NCI-H1092 treated with DMSO at 0.1 percent for 48 hours (cell line): ENCODE measurements around the gene COMMD9.

Experiments used
- DNase-seq: peaks from one replicate; lab custom pipeline; 2025; lab: John Stamatoyannopoulos, UW

Gene COMMD9

GRCh38 chr11:36222831-36223635, 66.2 kb downstream of the COMMD9 start:
- no peak for DNase-seq
